Activated CD4-positive, alpha-beta memory T cell treated with anti-CD3 and anti-CD28 coated beads for 36 hours (primary cell): ENCODE results near the gene RALGDS. TPM values are rescaled to one million over a fixed set of nuclear protein-coding genes. Genes with fewer than 3 reads are reported as not detected.

Experiments used
- CTCF ChIA-PET: fragments of 350-600 bp; sonication (Branson Sonifier 250); formaldehyde crosslinking; loops from one replicate; lab custom pipeline; 2021; ENCODE audit warnings: antibody characterized with exemption, inconsistent platforms; lab: Charles Lee
- POLR2A ChIA-PET: fragments of 350-600 bp; sonication (Branson Sonifier 250); formaldehyde crosslinking; loops from one replicate; lab custom pipeline; 2021; ENCODE audit warnings: antibody characterized with exemption; lab: Charles Lee
- DNase-seq: peaks from one replicate; pipeline ENCODE4 v3.0.0-alpha.2; 2020
- H3K27ac Mint-ChIP-seq: one replicate; pipeline ENCODE4 v1.8.0; 2021; ENCODE audit warnings: mixed read lengths
- H3K27me3 Mint-ChIP-seq: one replicate; pipeline ENCODE4 v1.8.0; 2021; ENCODE audit warnings: mixed read lengths
- H3K36me3 Mint-ChIP-seq: one replicate; pipeline ENCODE4 v1.8.0; 2021; ENCODE audit warnings: mixed read lengths
- H3K4me1 Mint-ChIP-seq: one replicate; pipeline ENCODE4 v1.8.0; 2021; ENCODE audit warnings: low read depth, mixed read lengths
- H3K4me3 Mint-ChIP-seq: one replicate; pipeline ENCODE4 v1.8.0; 2021; ENCODE audit warnings: mild to moderate bottlenecking, mixed read lengths
- H3K9me3 Mint-ChIP-seq: one replicate; pipeline ENCODE4 v1.8.0; 2021; ENCODE audit warnings: mixed read lengths
- intact Hi-C: fragments of 100-400 bp; cut with micrococcal nuclease; formaldehyde crosslinking; loops from one replicate; pipeline ENCODE4 v1.15.1; 2023
- total RNA-seq, 2 experiments: library from RNA; stranded (reverse); gene quantifications; one replicate each; pipeline ENCODE4 v1.2.3, GENCODE V29; 2021

The RALGDS gene
- total RNA-seq, 2 experiments from 2014 or later, result 65.4 TPM

DNA sequence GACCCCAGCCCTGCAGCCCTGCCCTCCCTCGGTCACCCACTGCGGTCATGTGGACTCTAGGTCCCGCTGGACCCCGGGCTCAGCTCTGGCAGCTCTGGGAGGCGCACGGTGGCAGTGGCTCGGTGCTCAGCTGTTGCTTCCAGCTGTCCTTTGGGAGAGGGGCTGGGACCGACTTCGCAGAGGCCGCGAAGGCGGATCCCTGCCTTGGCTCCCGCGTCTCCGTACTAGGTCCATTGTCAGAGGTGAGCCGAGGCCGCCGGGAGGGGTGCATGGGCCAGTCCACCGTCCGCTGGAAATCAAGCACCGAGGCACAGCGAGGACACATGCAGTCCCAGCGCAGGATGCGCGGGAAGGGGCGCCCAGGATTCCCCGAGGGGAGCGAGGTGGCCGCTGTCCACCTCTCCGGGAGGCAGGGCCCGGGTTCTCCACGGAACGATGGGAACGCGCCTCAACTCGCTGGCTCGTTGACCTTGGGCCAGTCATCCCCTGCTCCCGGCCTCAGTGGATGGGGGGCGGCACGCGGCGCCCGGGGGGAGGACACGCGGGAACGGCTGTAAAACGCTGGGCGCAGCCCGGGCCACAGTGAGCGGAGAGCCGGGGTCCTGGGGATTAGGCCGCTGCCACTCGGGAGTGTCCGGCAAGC is 41.9 kb upstream of the RALGDS start:
- H3K27ac Mint-ChIP-seq, result no peak overlapping the region
- CTCF ChIA-PET, result interaction anchor here (1.3 kb wide), 1 partner anchor 123 kb away, joined by 4 read pairs; no protein-coding TSS in a partner anchor
- peak; percentile 7 for DNase-seq

DNA sequence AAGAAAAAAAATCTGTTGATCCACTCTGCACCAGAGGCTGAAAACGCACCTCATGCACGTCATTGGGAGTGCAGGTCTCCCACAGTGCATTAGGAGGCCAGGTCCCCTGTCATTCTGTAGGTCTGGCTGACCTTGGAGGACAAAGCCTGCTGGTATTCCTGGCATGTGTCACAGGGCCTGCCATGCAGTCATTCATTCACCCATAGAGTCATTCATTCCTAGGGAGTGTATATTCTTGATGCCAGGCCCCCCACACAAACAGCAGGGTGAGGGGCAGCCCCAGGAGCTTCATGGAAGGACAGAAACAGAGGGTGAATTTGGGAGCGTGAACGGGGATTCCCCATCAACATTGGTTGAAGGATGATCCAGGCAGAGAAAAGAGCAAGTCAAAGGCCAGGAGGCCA is 40.5 kb upstream of the RALGDS start:
- H3K36me3 Mint-ChIP-seq, result no peaks in the 10 kb centered on the region
- no peaks in the 10 kb centered on the region for H3K27me3 Mint-ChIP-seq
- no peak for DNase-seq
- no peak overlapping the region for H3K4me3 Mint-ChIP-seq
- intact Hi-C loops, result no loop called here
- peaks cover 2% of the 10 kb centered on the region for H3K4me1 Mint-ChIP-seq
- ChIA-PET CTCF (interaction anchor here (0.6 to 1.5 kb wide), 4 partner anchors 11 to 539 kb away, joined by 3 to 4 read pairs (median 3); no protein-coding TSS in a partner anchor), POLR2A (no interaction called here)
- no peak overlapping the region for H3K27ac Mint-ChIP-seq
- H3K9me3 Mint-ChIP-seq, result no peaks in the 10 kb centered on the region

More for the DNA sequence above, 41.9 kb upstream of the RALGDS start:
- intact Hi-C loops, result no loop called here
- POLR2A ChIA-PET, result no interaction called here
- Mint-ChIP-seq H3K4me3 (no peak overlapping the region), H3K36me3 (no peaks in the 10 kb centered on the region), H3K4me1 (peaks cover 2% of the 10 kb centered on the region), H3K27me3 (no peaks in the 10 kb centered on the region), H3K9me3 (no peaks in the 10 kb centered on the region)

- ChIA-PET POLR2A (no interaction called here), CTCF (interaction anchor here (0.6 to 1.5 kb wide), 6 partner anchors 11 to 540 kb away, joined by 3 to 11 read pairs (median 3); no protein-coding TSS in a partner anchor)
- intact Hi-C loops, result no loop called here
- peak; percentile 56 for DNase-seq
- H3K36me3 Mint-ChIP-seq, result no peaks in the 10 kb centered on the region
- H3K4me3 Mint-ChIP-seq, result no peak overlapping the region
- H3K9me3 Mint-ChIP-seq, result no peaks in the 10 kb centered on the region
- no peaks in the 10 kb centered on the region for H3K27me3 Mint-ChIP-seq
- no peak overlapping the region for H3K27ac Mint-ChIP-seq
- H3K4me1 Mint-ChIP-seq, result peaks cover 2% of the 10 kb centered on the region
Observed at GRCh38 chr9:133160742-133161546, 39.9 kb upstream of the RALGDS start.

GRCh38 chr9:133158695-133159094 is 37.7 kb upstream of the RALGDS start:
- intact Hi-C loops, result no loop called here
- no peak for DNase-seq
- Mint-ChIP-seq H3K36me3 (no peaks in the 10 kb centered on the region), H3K4me3 (no peak overlapping the region), H3K27ac (no peak overlapping the region), H3K9me3 (no peaks in the 10 kb centered on the region), H3K4me1 (peaks cover 2% of the 10 kb centered on the region), H3K27me3 (no peaks in the 10 kb centered on the region)
- ChIA-PET CTCF (interaction anchor here (0.7 to 2.1 kb wide), 8 partner anchors 10 to 328 kb away, joined by 3 to 14 read pairs (median 4); no protein-coding TSS in a partner anchor), POLR2A (no interaction called here)

DNA sequence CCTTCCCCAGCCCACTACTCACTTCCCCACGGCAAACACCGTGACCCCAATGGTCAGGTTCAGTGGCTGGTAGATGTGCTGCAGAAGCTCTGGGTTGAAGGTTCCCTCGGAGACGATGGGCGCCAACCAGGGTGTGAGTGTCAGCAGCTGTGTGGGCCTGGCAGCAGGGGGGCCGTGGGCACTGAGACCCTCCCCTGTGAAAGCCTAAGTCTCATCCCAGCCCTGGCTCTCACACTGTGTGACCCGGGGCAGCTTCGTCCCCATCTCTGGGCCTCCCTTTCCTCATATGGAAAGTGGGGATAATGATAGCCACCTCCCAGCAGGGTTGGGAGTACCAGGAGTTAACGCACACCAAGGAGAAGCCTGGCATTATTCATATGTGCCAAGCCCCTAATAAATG is 34.1 kb upstream of the RALGDS start:
- no peaks in the 10 kb centered on the region for H3K36me3 Mint-ChIP-seq
- no peak for DNase-seq
- ChIA-PET POLR2A (no interaction called here), CTCF (interaction anchor here (1.0 to 1.2 kb wide), 2 partner anchors 8 to 17 kb away, joined by 4 read pairs; no protein-coding TSS in a partner anchor)
- H3K4me3 Mint-ChIP-seq, result no peak overlapping the region
- H3K27ac Mint-ChIP-seq, result no peak overlapping the region
- H3K27me3 Mint-ChIP-seq, result no peaks in the 10 kb centered on the region
- H3K4me1 Mint-ChIP-seq, result no peaks in the 10 kb centered on the region
- intact Hi-C loops, result no loop called here
- no peaks in the 10 kb centered on the region for H3K9me3 Mint-ChIP-seq

DNA sequence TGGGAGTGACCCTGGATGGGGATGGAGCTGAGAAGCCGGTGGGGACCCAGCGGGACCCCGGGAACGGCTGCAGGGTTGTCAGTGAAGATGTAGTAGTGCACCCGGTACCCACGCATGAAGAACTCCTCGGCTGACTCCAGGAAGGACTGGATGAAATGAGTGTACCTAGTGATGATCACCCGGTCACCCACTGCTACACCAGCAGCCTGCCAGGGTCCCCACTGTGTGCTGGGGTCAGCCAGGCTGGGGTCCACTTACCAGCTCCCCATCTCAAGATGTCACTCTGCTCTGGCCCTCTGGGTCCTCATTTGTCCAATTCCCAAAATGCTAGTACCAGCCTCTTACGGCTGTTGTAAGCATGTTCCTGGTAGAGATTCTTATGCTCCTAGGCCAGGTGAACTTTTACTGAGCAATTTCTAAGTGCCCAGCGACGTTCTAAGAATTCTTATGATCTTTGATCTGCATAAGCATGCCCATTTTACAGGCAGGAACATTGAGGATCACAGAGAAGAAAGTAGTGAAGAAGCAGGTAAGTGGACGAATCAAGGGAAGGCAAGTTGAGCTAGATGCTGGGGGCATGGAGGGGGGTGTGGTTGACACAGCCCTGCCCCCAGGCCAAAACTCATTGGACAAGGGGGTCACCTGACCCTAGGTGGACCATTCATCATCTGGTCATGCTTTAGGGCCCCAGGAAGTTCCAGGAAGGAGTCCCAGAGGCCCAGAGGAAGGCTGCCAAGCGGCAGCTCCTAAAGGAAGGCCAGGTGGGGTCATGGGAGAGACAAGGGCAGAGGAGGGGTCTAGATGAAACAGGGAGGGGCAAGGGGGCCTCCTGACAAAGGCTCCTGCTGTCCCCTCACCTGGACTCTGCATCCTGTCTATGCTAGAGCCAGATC is 33.3 kb upstream of the RALGDS start:
- CTCF ChIA-PET, result interaction anchor here (1.2 kb wide), 1 partner anchor 18 kb away, joined by 4 read pairs; no protein-coding TSS in a partner anchor
- DNase-seq, result no peak
- Mint-ChIP-seq H3K4me3 (no peak overlapping the region), H3K27ac (no peak overlapping the region), H3K4me1 (no peaks in the 10 kb centered on the region), H3K9me3 (no peaks in the 10 kb centered on the region), H3K36me3 (no peaks in the 10 kb centered on the region), H3K27me3 (no peaks in the 10 kb centered on the region)
- POLR2A ChIA-PET, result no interaction called here
- intact Hi-C loops, result no loop called here

- no peaks in the 10 kb centered on the region for H3K9me3 Mint-ChIP-seq
- H3K4me1 Mint-ChIP-seq, result no peaks in the 10 kb centered on the region
- DNase-seq, result peak; percentile 7
- no peaks in the 10 kb centered on the region for H3K36me3 Mint-ChIP-seq
- H3K4me3 Mint-ChIP-seq, result no peak overlapping the region
- POLR2A ChIA-PET, result no interaction called here
- CTCF ChIA-PET, result interaction anchor here (1.2 kb wide), 1 partner anchor 19 kb away, joined by 4 read pairs; no protein-coding TSS in a partner anchor
- intact Hi-C loops, result no loop called here
- no peaks in the 10 kb centered on the region for H3K27me3 Mint-ChIP-seq
- H3K27ac Mint-ChIP-seq, result no peak overlapping the region
Observed at GRCh38 chr9:133153227-133154096, 32.4 kb upstream of the RALGDS start.

- intact Hi-C loops, result no loop called here
- Mint-ChIP-seq H3K27ac (no peak overlapping the region), H3K9me3 (no peaks in the 10 kb centered on the region), H3K4me3 (no peak overlapping the region), H3K36me3 (no peaks in the 10 kb centered on the region), H3K4me1 (peaks cover 16% of the 10 kb centered on the region), H3K27me3 (no peaks in the 10 kb centered on the region)
- POLR2A ChIA-PET, result interaction anchor here (0.6 kb wide), 1 partner anchor 146 kb away, joined by 4 read pairs; no protein-coding TSS in a partner anchor
- peak; percentile 7 for DNase-seq
- CTCF ChIA-PET, result interaction anchor here (0.6 to 10.7 kb wide), 6 partner anchors 45 to 335 kb away, joined by 3 to 552 read pairs (median 3); partner anchors contain the start of gene GTF3C5
Observed at GRCh38 chr9:133151601-133152525, 30.8 kb upstream of the RALGDS start.

DNA sequence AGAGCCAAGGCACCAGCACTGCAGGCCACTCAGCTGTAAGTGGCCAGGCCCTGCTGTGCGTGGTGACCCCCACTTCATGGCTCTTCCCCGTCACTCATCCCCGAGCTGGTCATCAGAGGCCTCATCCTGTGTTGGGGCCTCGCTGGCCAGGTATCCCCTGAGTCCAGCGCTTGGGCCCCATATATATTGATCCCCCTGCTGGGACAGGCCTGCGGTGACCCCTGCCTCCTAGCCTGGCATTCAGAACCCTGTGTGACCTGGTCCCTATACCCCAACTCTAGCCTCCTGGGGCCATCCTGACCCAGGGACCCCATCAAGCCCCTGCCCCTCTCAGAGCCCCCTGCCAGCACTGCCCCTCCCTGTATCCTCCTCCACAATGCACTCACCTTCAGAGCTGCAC is 30.0 kb upstream of the RALGDS start:
- ChIA-PET POLR2A (no interaction called here), CTCF (interaction anchor here (0.6 to 10.7 kb wide), 6 partner anchors 9 to 335 kb away, joined by 3 to 552 read pairs (median 7); partner anchors contain the start of gene GTF3C5)
- Mint-ChIP-seq H3K27me3 (no peaks in the 10 kb centered on the region), H3K4me1 (peaks cover 19% of the 10 kb centered on the region), H3K4me3 (peak overlapping the region; percentile 10), H3K9me3 (no peaks in the 10 kb centered on the region), H3K36me3 (no peaks in the 10 kb centered on the region), H3K27ac (no peak overlapping the region)
- intact Hi-C loops, result no loop called here
- peak; percentile 7 for DNase-seq
